ENCODE data around the gene CELF6.

GRCh38 chr15:72345280-72345679 lies 25.3 kb upstream of the CELF6 start:
- no peak for TF ChIP-seq CTCF (IDR thresholded peaks at IDR 0.05 in 4 of 5, conservative IDR thresholded peaks at IDR 0.05 in 1 of 5)
- no peak for TF ChIP-seq POLR2A (IDR thresholded peaks at IDR 0.05)

Data from gastrocnemius medialis (tissue), 4 donors.